Glomerular visceral epithelial cell (primary cell): Measurements from ENCODE around the gene ZNF334.

Experiments used
- DNase-seq: peaks from one replicate; pipeline ENCODE4 v3.0.0-alpha.2; 2016; ENCODE audit errors: extremely low spot score

The ZNF334 gene

GRCh38 chr20:46485431-46485830 is 27.9 kb downstream of the ZNF334 start:
- DNase-seq = no peak

- no peak for DNase-seq
Measured at GRCh38 chr20:46484954-46485353, 28.4 kb downstream of the ZNF334 start.

GRCh38 chr20:46483879-46484278 is 29.5 kb downstream of the ZNF334 start:
- DNase-seq = no peak

GRCh38 chr20:46482864-46483263 is 30.5 kb downstream of the ZNF334 start:
- DNase-seq = no peak

- no peak for DNase-seq
Measured at GRCh38 chr20:46477640-46478039, 35.7 kb downstream of the ZNF334 start.

GRCh38 chr20:46477225-46477624 is 36.1 kb downstream of the ZNF334 start:
- no peak for DNase-seq

GRCh38 chr20:46468508-46468907 is 44.9 kb downstream of the ZNF334 start:
- no peak for DNase-seq

- no peak for DNase-seq
Measured at GRCh38 chr20:46464451-46464850, 48.9 kb downstream of the ZNF334 start.

GRCh38 chr20:46463852-46464251 is 49.5 kb downstream of the ZNF334 start:
- DNase-seq = no peak

GRCh38 chr20:46461808-46462207 is 51.6 kb downstream of the ZNF334 start:
- no peak for DNase-seq

GRCh38 chr20:46458866-46459750 is 54.3 kb downstream of the ZNF334 start:
- DNase-seq = no peak

- no peak for DNase-seq
Measured at GRCh38 chr20:46456255-46457028, 56.9 kb downstream of the ZNF334 start.

- no peak for DNase-seq
Measured at GRCh38 chr20:46455729-46456128, 57.6 kb downstream of the ZNF334 start.
